Right forelimb (tissue), 1 donor: Measurements from ENCODE around the gene LHX4.
A peak's percentile ranks its signal among the peaks of the same experiment; 100 is the strongest.

Experiments
- DNase-seq: peaks from one replicate; pipeline ENCODE4 v3.0.0-alpha.2; 2018

Gene LHX4

DNA sequence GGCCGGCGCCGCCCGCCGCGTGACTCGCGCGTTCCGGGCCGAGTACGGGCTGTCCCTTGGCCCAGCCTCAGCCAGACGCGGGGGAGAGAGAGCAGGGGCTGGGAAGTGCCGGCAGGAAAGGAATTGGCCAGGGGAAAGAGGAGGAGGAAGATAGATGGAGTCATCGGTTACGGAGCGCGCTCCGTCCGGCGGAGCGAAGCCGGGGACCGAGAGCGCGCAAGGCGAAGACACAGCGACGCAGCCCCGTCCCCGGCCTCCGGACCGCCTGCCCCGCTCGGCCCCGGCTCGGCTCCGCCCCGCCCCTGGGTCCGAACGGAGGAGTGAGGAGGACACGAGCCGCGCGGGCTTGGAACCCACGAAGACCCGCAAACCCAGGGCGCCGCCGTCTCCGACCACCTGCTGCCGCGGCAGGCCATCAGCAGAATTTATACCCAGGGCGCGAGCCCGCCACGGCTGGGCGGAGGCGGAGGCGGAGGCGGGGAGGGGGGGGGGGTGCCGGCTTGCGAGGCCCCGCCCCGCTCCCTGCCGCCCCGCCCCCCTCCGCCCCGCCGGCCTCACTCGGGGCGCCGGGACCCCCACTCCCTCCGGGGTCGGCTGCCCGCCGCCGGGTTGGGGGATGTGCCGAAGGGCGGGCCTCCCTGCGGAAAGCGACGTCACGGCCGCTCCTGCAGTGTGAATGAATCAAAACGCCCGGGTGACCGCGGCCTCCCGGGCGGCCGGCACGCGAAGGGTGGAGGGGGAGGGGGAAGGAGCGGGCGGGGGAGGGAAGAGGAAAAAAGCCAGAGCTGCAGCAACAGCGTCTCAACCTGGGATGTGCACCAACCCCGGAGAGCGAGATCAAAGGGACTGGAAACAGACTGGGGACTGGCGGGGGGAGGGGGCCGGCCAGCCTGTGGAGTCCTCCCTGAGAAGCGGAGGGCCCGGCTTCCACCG, at the start of gene LHX4:
TSS of gene LHX4 (plus strand) at position 782 of the 933 bp plus-strand sequence. CDS start 266 bp downstream, outside the sequence.
- DNase-seq: no peak

DNA sequence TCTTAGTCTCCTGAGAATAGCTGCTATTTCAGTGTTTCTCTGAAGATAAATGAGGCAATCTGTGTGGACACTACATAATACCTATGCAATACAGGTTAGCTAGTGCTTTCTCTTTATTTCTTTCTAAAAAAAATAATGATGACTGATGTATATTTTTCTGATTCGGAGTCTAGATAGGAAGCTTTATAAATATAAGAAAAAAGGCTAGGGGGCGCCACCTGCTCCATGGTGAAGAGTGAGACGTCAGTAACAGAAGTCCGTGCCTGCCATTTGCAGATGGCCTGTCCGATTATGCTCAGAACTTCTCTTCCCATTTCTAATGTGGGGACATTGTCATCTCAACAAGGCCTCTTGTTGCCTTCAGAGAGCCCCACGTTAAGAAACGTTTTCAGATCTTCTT, 49.0 kb upstream of the LHX4 start:
- DNase-seq: no peak

DNA sequence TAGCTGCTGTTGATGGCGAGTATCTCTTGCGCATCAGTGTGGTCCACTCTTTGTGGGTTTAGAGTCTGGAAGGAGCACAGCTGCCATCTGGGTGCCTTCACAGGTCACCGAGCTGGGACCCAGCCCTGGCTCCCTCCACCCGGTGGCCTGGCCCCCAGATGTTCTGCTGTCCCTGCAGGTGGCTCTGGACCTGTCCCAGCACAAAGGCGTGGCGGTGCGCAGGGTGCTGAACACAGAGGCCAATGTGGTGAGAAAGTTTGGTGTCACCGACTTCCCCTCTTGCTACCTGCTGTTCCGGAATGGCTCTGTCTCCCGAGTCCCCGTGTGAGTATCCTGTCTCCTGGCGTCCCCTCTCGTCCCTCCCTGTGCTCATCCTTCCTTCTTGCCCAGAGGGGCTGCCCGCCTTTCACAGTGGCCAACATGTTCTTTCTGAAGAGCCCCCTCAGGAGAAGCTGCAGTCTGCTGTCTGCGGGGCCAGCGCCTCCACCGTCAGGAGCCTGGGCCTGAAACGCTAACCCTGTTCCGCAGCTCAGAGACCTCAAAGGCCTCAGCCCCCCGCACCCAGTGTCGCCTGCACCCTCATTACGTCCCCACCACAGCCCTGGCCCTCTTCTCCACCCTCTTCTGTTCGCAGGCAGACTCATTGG, 47.9 kb upstream of the LHX4 start:
- no peak for DNase-seq

DNA sequence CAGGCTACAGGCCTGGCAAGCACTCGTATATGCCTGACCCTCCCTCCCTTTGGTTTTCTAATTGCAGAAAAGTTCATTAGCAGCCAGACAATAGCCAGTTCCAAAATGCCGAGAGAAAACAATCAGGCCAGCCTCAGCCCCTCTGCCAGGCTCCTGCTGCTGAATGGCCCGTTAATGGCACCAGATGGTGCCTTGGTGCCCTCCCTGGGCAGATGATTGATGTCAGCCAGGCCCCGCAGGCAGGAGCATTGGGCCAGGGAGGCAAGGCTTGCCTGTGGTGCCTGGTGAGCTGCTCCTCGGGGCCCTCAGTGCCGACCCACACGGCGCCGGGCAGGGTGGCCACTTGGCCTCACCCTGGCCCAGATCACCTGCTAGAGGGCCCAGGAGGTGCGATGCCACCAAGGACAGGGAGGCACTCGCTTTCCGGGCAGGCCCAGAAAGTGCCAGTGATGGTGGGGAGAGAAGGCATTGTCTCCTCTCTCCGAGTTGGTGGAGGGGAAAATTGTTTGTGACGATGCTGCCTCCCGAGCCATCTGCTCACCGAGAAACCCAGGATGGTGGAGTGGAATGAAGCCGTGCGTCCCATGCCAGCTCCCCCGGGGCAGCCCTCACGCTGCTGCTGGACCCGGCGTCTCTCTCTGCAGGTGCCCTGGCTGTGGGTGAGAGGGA, 47.3 kb upstream of the LHX4 start:
- peak; percentile 37 for DNase-seq

DNA sequence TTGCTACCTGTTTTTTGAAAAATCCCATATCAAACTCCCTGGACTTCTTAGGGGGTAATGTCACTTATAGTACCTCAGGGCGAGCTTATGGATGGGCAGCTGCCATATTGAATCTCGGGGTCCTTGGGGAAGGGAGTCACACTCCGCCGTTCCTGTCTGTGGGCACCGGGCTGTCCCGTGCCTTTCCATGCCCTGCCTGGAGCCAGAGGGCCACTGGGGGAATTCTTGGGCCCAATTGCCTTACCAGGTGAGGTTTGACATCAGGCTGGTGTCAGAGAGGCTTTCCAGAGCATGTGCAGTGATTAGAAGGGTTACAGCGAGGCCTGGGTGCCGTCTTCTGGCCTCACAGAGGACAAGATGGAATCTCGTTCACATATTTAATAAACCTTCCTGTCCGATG, 46.6 kb upstream of the LHX4 start:
- DNase-seq: no peak

- DNase-seq: peak; percentile 22
Observed at GRCh38 chr1:180184041-180184440, 46.0 kb upstream of the LHX4 start.

- peak; percentile 35 for DNase-seq
Observed at GRCh38 chr1:180185281-180185680, 44.8 kb upstream of the LHX4 start.

GRCh38 chr1:180185971-180186645, 44.0 kb upstream of the LHX4 start:
- peak; percentile 24 for DNase-seq

DNA sequence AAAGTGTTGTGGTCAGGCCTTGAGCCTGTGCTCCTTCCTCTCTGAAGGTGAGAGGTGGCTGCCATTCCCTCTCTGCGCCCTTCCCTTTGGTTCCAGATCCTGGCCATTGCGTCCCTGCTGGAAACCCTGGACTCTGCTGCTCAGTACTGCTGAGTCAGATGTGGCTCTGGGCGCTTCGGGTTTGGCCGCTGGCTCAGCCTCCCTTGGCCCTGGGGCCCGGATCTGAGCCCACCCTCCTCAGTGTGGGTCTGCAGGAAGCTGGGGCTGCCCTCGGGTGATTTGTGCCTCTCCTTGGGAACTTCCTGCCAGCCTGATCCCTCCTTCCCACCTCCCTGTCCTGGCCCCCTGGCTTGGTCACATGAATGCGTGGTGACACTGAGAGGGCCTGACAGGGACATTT, 43.2 kb upstream of the LHX4 start:
- no peak for DNase-seq

GRCh38 chr1:180187626-180188025, 42.4 kb upstream of the LHX4 start:
- no peak for DNase-seq

DNA sequence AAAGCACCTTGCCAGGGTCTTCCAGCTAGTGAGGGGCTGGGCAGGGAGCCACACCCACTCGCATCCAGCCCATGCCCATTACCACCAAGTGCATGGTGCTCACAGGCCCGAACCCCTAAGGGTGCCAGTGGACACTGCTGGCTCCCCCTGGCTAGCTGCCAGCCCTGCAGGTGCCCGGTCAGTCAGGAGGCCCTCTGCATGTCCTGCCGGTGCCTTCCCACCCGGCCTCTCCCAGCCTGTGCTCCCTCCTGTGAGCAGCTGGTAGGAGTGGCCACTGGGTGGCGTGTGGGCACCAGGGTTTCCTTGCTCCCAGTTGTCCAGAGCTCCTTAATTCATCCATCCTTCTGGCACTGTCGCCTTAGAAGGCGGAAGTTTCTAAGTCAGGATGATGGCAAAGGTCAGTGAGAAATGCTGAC, 42.0 kb upstream of the LHX4 start:
- peak; percentile 80 for DNase-seq

DNA sequence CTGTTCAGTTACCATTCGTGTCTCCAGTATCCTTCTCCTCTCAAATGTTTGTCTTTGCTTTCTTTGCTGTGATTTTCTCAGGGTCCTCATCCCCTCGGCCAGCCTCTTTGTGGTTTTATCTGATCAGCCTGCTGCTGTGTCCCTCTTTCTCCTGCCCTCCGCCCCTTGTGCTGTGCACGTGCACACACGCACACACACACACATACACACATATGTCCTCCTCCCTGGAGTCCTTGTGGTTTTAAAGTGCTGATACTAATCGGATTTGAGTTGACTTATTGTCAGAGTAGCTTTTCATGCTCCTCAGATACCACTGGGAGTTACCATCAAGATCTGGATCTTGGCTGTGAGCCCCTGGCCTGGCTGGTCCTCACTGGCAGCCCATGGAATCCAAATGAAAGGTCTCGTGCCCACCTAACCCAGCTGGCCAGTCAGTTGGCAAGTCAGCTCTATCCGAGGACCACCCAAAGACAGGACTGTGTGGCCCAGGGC, 41.3 kb upstream of the LHX4 start:
- no peak for DNase-seq

DNA sequence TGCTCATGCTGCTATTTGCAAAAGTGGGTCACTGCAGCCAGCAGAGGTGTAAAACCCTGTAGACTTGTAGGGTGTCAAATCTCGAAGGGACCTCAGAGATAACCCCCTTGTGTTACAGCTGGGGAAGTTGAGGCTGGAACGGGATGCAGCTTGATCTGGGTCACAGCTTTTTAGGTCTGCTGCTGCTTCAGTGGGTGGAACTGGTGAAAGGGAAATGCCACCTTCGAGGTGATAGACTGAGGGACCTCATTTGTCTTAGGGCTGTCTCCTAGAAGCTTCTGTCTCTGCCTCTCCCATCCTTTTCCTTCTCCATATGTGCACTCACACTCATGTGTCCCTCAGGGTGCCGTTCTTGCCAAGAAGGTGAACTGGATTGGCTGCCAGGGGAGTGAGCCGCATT, 40.0 kb upstream of the LHX4 start:
- no peak for DNase-seq

GRCh38 chr1:180192172-180192571, 37.9 kb upstream of the LHX4 start:
- DNase-seq: no peak

- no peak for DNase-seq
Observed at GRCh38 chr1:180193141-180194047, 36.7 kb upstream of the LHX4 start.

GRCh38 chr1:180194048-180194425, 36.0 kb upstream of the LHX4 start:
- no peak for DNase-seq

GRCh38 chr1:180194546-180195207, 35.4 kb upstream of the LHX4 start:
- no peak for DNase-seq

- DNase-seq: no peak
Observed at GRCh38 chr1:180195401-180195800, 34.7 kb upstream of the LHX4 start.

- no peak for DNase-seq
Observed at GRCh38 chr1:180195916-180196315, 34.1 kb upstream of the LHX4 start.

- no peak for DNase-seq
Observed at GRCh38 chr1:180196436-180197003, 33.5 kb upstream of the LHX4 start.

DNA sequence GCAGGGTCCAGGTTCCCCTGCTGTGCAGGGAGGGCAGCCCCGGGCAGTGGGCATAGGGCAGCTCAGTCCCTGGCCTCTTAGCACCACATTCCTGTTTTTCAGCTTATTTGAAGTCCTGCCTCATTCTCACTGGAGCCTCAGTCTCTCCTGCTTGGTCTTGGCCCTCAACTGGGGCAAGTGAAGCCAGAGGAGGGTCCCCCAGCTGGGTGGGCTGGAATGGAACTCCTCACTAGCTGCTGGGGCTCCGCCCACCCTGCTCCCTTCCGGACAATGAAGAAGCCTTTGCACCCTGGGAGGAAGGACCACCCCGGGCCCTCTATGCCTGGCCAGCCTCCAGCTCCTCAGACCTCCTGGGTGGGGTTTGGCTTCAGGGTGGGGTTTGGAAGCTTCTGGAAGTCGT, 32.8 kb upstream of the LHX4 start:
- DNase-seq: no peak
